AG09309 (cell line): ENCODE data around the gene PHF21A.

Source experiments
- DNase-seq: peaks from one replicate; pipeline ENCODE4 v3.0.0-alpha.2; 2010; ENCODE audit warnings: low read depth
- H3K4me3 ChIP-seq: 2 replicates; pipeline ENCODE4 v1.5.1; 2011; ENCODE audit warnings: mild to moderate bottlenecking, low read depth, low read length, moderate library complexity; ENCODE audit not compliant: control insufficient read depth
- CTCF ChIP-seq: IDR thresholded peaks from 2 replicates; pipeline ENCODE4 v1.5.1; 2011; ENCODE audit warnings: mild to moderate bottlenecking, low read depth, low read length, inconsistent platforms; ENCODE audit not compliant: insufficient read depth, control insufficient read depth; ENCODE audit errors: missing control alignments

The PHF21A gene

GRCh38 chr11:46049325-46049897 is 71.8 kb downstream of the PHF21A start:
- TF ChIP-seq CTCF = no peak
- H3K4me3 ChIP-seq = no peak overlapping the region
- no peak for DNase-seq

GRCh38 chr11:46048198-46048597 is 73.1 kb downstream of the PHF21A start:
- H3K4me3 ChIP-seq = no peak overlapping the region
- DNase-seq = no peak
- no peak for TF ChIP-seq CTCF

DNA sequence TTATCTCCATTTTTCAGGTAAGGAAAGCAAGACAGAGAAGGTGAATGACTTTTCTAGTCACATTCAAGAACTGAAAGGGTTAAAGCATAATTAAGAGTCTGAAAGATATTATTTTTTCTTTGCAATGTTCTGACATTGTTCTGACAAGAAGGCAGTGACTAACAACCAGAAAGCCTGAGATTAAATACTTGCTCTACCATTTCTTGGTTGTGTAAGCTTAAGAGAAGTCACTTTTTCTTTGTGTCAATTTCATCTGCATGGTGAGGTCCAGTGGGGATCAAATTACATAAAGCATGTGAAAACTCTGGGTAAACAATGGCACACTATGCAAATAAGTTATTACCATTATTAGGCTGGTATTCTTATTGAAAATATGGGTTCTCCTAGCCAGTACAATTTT is 73.7 kb downstream of the PHF21A start:
- DNase-seq = no peak
- no peak overlapping the region for H3K4me3 ChIP-seq
- no peak for TF ChIP-seq CTCF

GRCh38 chr11:46045811-46046210 is 75.4 kb downstream of the PHF21A start:
- no peak for DNase-seq
- TF ChIP-seq CTCF = no peak
- no peak overlapping the region for H3K4me3 ChIP-seq

DNA sequence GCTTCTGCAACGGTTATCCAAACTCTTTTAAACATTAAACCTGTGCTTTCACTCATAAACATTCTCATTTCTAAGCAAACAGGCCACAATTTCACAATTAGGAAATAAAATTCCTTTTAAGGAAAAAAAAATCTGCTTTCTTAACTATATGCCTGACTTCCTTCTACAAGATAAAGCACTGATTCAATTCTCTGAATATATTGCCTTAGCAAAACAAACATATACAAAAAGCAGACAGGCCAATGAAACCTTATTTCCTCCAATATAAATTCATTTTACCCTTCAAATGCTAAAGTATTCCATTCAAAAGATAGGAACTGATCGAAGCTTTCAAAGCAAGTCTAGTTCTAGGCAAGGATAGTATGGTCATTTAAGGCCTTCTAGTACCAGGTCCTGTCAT is 76.7 kb downstream of the PHF21A start:
- no peak overlapping the region for H3K4me3 ChIP-seq
- no peak for DNase-seq
- TF ChIP-seq CTCF = no peak

DNA sequence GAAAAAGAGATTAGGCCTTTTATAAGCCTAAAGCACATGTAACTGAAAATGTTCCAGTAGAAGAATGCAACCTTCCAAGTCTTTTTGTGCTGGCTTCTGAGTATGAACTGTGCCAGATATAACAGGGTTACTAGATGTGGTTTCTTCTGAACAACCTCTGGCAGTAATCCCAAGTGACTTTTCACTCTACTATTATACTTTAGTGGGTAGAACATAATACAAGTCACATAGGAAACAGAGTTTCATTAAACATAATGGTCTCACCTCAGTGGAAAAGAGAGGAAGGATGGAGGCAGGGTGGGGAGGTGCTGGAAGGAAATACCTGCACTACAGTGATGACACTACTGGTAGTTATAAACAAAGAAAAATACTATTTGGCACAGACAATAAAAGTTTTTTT is 81.3 kb downstream of the PHF21A start:
- no peak overlapping the region for H3K4me3 ChIP-seq
- DNase-seq = peak; percentile 49
- no peak for TF ChIP-seq CTCF

DNA sequence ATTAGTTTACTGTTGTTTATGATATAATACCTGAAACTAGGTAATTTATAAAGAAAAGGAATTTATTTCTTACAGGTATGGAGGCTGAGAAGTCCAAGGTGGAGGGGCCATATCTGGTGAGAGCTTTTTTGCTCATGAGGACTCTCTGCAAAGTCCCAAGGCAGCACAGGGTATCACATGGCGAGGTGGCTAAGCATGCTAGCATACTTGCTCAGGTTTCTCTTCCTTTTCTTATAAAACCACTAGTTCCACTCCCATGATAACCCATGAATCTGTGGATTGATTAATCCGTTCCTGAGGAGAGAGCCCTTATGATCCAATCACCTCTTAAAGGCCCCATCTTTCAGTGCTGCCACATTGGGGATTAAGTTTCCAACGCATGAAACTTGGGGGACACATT is 82.7 kb downstream of the PHF21A start:
- DNase-seq = no peak
- no peak for TF ChIP-seq CTCF
- no peak overlapping the region for H3K4me3 ChIP-seq
